ENCODE results near the gene TMEM87B. TPM values are rescaled to one million over a fixed set of nuclear protein-coding genes. Genes with fewer than 3 reads are reported as not detected.
"Not testable (repeated sequence)": the region's sequence is repeated elsewhere in the genome, so short reads cannot be mapped to it uniquely, and the experiment has no call there.

The TMEM87B gene
- total RNA-seq, 2 experiments from 2014 or later, result 13.9 to 22.8 TPM

DNA sequence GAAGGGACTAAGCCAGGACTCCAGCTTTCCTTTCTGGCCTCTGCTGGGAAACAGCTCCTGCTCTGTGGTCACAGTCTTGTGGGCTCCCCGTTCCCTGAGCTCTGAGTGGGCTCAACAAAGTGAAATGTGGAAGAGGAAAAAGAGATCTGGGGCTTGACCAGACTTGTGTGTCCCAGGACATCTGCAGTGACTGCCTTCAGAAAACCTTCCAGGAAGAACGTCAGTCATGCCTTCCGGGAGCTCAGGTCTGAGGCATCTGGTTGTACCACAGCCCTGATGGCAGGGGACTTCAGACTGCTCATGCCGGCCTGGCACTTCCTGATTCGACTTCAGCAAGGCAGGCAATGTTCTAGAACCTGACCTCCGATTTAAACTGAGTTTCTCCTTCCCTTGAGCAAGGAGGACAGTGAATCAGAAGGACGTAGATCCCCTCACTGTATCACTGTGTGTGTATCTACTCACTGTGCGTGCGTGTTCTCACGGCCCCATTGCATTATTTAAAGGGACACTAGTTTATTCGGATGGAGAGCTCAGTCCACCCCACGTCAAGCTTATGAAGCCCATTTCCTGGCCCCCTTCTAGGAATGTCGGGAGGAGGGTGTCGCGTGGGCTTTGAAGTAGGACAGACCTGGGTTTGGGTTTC lies 82.6 kb downstream of the TMEM87B start:
- Histone ChIP-seq H2AFZ (ENCODE audit: low read length) (no peak overlapping the region), H3K4me1 (ENCODE audit: insufficient read depth, low read length, poor library complexity, severe bottlenecking) (no peaks in the 10 kb centered on the region), H3K4me3 (ENCODE audit: low read depth, low read length, poor library complexity, severe bottlenecking) (no peak overlapping the region), H3K9me3 (ENCODE audit: low read length) (no peaks in the 10 kb centered on the region), H3K27ac (ENCODE audit: low read depth, low read length, poor library complexity, severe bottlenecking) (no peak overlapping the region), H3K4me2 (ENCODE audit: low read length) (no peak overlapping the region), H3K9me2 (ENCODE audit: insufficient read depth, low read length) (no peaks in the 10 kb centered on the region), H3K79me2 (ENCODE audit: insufficient read depth, low read depth, low read length) (no peaks in the 10 kb centered on the region), H3K36me3 (ENCODE audit: insufficient read depth, low read length) (no peaks in the 10 kb centered on the region), H4K20me1 (ENCODE audit: insufficient read depth, low read length) (no peaks in the 10 kb centered on the region)
- DNase-seq (ENCODE audit: low spot score), result no peak
- no TSS peak for BruUV-seq (replicated peaks)
- TF ChIP-seq EZH2phosphoT487 (IDR thresholded peaks at IDR 0.05; ENCODE audit: borderline replicate concordance, low read depth, low read length), result no peak
- TF ChIP-seq, protein P1, sequence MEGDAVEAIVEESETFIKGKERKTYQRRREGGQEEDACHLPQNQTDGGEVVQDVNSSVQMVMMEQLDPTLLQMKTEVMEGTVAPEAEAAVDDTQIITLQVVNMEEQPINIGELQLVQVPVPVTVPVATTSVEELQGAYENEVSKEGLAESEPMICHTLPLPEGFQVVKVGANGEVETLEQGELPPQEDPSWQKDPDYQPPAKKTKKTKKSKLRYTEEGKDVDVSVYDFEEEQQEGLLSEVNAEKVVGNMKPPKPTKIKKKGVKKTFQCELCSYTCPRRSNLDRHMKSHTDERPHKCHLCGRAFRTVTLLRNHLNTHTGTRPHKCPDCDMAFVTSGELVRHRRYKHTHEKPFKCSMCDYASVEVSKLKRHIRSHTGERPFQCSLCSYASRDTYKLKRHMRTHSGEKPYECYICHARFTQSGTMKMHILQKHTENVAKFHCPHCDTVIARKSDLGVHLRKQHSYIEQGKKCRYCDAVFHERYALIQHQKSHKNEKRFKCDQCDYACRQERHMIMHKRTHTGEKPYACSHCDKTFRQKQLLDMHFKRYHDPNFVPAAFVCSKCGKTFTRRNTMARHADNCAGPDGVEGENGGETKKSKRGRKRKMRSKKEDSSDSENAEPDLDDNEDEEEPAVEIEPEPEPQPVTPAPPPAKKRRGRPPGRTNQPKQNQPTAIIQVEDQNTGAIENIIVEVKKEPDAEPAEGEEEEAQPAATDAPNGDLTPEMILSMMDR (conservative IDR thresholded peaks at IDR 0.05; ENCODE audit: low read length), result no peak
- ChIA-PET CTCF (ENCODE audit: unreplicated experiment) (no interaction called here), POLR2A (interaction anchor here (0.9 kb wide), 1 partner anchor 11 kb away, joined by 4 read pairs; no protein-coding TSS in a partner anchor)
- intact Hi-C loops (cut with micrococcal nuclease; ENCODE audit: unreplicated experiment), result no loop called here

DNA sequence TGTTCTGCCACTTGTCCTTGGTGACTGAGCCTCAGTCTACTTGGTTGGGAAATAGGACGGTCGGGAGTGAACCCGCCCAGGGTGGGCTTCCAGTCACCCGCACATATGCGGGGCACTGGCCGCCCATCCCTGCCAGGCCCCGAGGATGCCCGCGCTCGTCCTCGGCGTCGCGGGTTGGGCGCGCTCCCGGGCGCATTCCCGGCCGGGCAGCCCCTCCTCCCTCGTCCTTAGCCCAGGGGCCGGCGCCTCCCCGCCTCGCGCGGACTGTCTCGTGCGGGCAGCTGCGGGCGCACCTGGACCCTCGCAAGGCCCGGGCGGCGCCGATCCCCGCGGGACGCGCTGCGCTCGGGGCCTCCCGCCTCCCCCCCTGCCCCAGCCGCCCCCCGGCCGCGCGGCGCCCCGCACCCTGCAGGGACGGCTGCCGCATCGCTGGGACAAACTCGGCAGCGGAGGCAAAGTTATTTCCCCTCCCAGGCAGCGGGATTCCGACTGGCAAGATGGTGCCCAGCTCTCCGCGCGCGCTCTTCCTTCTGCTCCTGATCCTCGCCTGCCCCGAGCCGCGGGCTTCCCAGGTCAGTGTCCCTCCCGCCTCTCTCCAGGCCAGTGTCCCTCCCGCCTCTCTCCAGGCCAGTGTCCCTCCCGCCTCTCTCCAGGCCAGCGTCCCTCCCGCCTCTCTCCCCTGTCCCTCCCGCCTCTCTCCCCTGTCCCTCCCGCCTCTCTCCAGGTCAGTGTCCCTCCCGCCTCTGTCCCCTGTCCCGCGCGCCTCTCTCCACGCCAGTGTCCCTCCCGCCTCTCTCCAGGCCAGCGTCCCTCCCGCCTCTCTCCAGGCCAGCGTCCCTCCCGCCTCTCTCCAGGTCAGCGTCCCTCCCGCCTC lies 83.3 kb downstream of the TMEM87B start, which contains the start of gene FBLN7:
TSS of gene FBLN7 (plus strand) at position 227 of the 874 bp plus-strand sequence. CDS start at position 498, 271 bp downstream.
- no peak within 1 kb of the TSS for H3K4me3 ChIP-seq (ENCODE audit: low read depth, low read length, poor library complexity, severe bottlenecking)
- POLR2A ChIA-PET, result interaction anchor here (0.9 kb wide), 1 partner anchor 12 kb away, joined by 4 read pairs; no protein-coding TSS in a partner anchor

DNA sequence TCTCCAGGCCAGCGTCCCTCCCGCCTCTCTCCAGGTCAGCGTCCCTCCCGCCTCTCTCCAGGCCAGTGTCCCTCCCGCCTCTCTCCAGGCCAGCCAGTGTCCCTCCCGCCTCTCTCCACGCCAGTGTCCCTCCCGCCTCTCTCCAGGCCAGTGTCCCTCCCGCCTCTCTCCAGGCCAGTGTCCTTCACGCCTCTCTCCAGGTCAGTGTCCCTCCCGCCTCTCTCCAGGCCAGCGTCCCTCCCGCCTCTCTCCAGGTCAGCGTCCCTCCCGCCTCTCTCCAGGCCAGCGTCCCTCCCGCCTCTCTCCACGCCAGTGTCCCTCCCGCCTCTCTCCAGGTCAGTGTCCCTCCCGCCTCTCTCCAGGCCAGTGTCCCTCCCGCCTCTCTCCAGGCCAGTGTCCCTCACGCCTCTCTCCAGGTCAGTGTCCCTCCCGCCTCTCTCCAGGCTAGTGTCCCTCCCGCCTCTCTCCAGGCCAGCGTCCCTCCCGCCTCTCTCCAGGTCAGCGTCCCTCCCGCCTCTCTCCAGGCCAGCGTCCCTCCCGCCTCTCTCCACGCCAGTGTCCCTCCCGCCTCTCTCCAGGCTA lies 84.1 kb downstream of the TMEM87B start:
- intact Hi-C loops (cut with micrococcal nuclease; ENCODE audit: unreplicated experiment); H3K79me2 ChIP-seq (ENCODE audit: insufficient read depth, low read depth, low read length); DNase-seq (ENCODE audit: low spot score); H3K9me3 ChIP-seq (ENCODE audit: low read length); H3K9me2 ChIP-seq (ENCODE audit: insufficient read depth, low read length); CTCF ChIA-PET (ENCODE audit: unreplicated experiment); H3K4me3 ChIP-seq (ENCODE audit: low read depth, low read length, poor library complexity, severe bottlenecking); H3K27ac ChIP-seq (ENCODE audit: low read depth, low read length, poor library complexity, severe bottlenecking); H3K4me1 ChIP-seq (ENCODE audit: insufficient read depth, low read length, poor library complexity, severe bottlenecking); H4K20me1 ChIP-seq (ENCODE audit: insufficient read depth, low read length); H3K4me2 ChIP-seq (ENCODE audit: low read length); BruUV-seq (replicated peaks); H2AFZ ChIP-seq (ENCODE audit: low read length); POLR2A ChIA-PET; H3K36me3 ChIP-seq (ENCODE audit: insufficient read depth, low read length): not testable (repeated sequence)

More for the DNA sequence above, 83.3 kb downstream of the TMEM87B start, which contains the start of gene FBLN7:
- H3K9me3 ChIP-seq (ENCODE audit: low read length), result no peaks in the 10 kb centered on the region
- H2AFZ ChIP-seq (ENCODE audit: low read length), result no peak within 1 kb of the TSS
- BruUV-seq (replicated peaks), result no TSS peak
- no peaks in the 10 kb centered on the region for H3K4me1 ChIP-seq (ENCODE audit: insufficient read depth, low read length, poor library complexity, severe bottlenecking)
- CTCF ChIA-PET (ENCODE audit: unreplicated experiment), result no interaction called here
- no peak within 1 kb of the TSS for H3K27ac ChIP-seq (ENCODE audit: low read depth, low read length, poor library complexity, severe bottlenecking)
- H4K20me1 ChIP-seq (ENCODE audit: insufficient read depth, low read length), result no peaks in the 10 kb centered on the region
- no peaks in the 10 kb centered on the region for H3K9me2 ChIP-seq (ENCODE audit: insufficient read depth, low read length)
- intact Hi-C loops (cut with micrococcal nuclease; ENCODE audit: unreplicated experiment), result no loop called here
- TF ChIP-seq, protein P1 (conservative IDR thresholded peaks at IDR 0.05; ENCODE audit: low read length), result no peak
- TF ChIP-seq EZH2phosphoT487 (IDR thresholded peaks at IDR 0.05; ENCODE audit: borderline replicate concordance, low read depth, low read length), result no peak
- no peaks in the 10 kb centered on the region for H3K79me2 ChIP-seq (ENCODE audit: insufficient read depth, low read depth, low read length)
- H3K36me3 ChIP-seq (ENCODE audit: insufficient read depth, low read length), result no peaks in the 10 kb centered on the region
- no peak within 1 kb of the TSS for H3K4me2 ChIP-seq (ENCODE audit: low read length)
- DNase-seq (ENCODE audit: low spot score), result no peak

DNA sequence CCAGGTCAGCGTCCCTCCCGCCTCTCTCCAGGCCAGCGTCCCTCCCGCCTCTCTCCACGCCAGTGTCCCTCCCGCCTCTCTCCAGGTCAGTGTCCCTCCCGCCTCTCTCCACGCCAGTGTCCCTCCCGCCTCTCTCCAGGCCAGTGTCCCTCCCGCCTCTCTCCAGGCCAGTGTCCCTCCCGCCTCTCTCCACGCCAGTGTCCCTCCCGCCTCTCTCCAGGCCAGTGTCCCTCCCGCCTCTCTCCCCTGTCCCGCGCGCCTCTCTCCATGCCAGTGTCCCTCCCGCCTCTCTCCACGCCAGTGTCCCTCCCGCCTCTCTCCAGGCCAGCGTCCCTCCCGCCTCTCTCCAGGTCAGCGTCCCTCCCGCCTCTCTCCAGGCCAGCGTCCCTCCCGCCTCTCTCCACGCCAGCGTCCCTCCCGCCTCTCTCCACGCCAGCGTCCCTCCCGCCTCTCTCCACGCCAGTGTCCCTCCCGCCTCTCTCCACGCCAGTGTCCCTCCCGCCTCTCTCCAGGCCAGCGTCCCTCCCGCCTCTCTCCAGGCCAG lies 84.7 kb downstream of the TMEM87B start:
- H4K20me1 ChIP-seq (ENCODE audit: insufficient read depth, low read length); H3K4me1 ChIP-seq (ENCODE audit: insufficient read depth, low read length, poor library complexity, severe bottlenecking); DNase-seq (ENCODE audit: low spot score); H3K4me3 ChIP-seq (ENCODE audit: low read depth, low read length, poor library complexity, severe bottlenecking); H3K9me2 ChIP-seq (ENCODE audit: insufficient read depth, low read length); POLR2A ChIA-PET; H3K36me3 ChIP-seq (ENCODE audit: insufficient read depth, low read length); CTCF ChIA-PET (ENCODE audit: unreplicated experiment); intact Hi-C loops (cut with micrococcal nuclease; ENCODE audit: unreplicated experiment); BruUV-seq (replicated peaks); H3K79me2 ChIP-seq (ENCODE audit: insufficient read depth, low read depth, low read length); H3K9me3 ChIP-seq (ENCODE audit: low read length); H3K4me2 ChIP-seq (ENCODE audit: low read length); H3K27ac ChIP-seq (ENCODE audit: low read depth, low read length, poor library complexity, severe bottlenecking); H2AFZ ChIP-seq (ENCODE audit: low read length): not testable (repeated sequence)

Data from OCI-LY7 (cell line).